Heart left ventricle (tissue), 13 donors: Measurements from ENCODE around the gene CFAP73.

ENCODE experiments used
- POLR2A ChIP-seq, 2 donors: fragments of 450-650 bp; IDR thresholded peaks; one replicate each; pipeline ENCODE4 v1.6.1; 2017; ENCODE audit warnings: antibody characterized with exemption in 2 of 2, mild to moderate bottlenecking in 2 of 2, moderate library complexity in 2 of 2
- TF ChIP-seq, protein P1 (sequence below), 12 donors: fragments of 200-600 bp; sonication (generic) in 4 of 12; IDR thresholded peaks; one replicate each; pipeline versions ENCODE4 v1.5.0 to v1.8.0; 2018 to 2022; ENCODE audit warnings: antibody characterized with exemption in 12 of 12, mild to moderate bottlenecking in 5 of 12
- donor health status: ischemic (EF 13 %, LVEDD 7.1; RV severe dilation, severe dysfunction).
- donor health status: DM: no; HTN: yes; CAD: no.
- donor health status: DM: no; HTN: no; CAD: no.
- donor health status: ischemic (EF 25% LVEDD 6.9; RV normal size, moderate dysfunction).
- donor health status: ischemic (EF 25% LVEDD 5.7; RV mildly dilated, moderate dysfunction).
- donor health status: ischemic (EF 35%, LVEDD 5.7; RV mildly dilated, moderate dysfunction).
- donor health status: nonischemic (EF 11% LVEDD 7.7; RV severe dilation, severe dysfunction).
- donor health status: DM: yes; HTN: yes; CAD: no.
- donor health status: PGD.
- donor health status: ischemic (EF 29% LVEDD 5.4; RV normal size, mild dysfunction).
- donor health status: nonischemic (EF 23%, LVEDD 6.1; RV moderate dilation, normal function).

DNA sequence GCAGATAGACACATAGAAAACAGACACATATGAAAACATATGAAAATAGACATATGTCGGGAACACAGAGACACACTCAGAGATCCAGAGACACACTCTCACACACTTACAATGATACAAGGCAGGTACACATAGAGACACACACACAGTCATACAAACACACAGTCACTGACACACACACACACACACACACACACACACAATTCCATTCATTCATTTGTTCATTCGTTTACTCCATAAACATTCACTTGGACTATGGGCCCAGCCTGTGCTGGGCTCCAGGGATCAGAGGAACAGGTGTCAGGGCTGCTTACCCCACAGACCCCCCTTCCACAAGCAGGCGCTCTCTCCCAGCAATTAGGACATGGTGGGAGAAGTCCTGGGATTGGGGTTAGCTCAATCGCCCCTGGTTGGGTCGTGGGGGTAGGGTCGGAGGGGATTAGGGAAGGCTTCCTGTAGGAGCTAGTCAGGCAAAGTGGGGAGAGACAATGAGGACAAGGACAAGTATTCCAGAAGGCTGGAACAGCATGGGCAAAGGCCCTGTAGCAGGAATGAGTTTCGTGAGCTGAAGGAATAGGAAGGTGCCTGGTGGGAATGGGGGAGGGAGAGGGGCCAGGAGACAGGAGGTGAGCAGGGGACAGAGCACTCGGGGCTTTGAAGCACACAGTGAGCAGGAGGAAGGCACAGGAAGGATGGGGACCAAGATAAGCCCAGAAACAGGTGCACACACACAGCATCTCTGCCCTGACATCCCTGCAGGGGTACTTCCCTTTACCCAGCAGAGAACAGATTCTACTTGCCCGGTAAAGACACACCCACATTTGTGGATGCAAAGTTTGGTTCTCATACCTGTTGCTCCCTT, 20.5 kb upstream of the CFAP73 start:
- TF ChIP-seq, protein P1, sequence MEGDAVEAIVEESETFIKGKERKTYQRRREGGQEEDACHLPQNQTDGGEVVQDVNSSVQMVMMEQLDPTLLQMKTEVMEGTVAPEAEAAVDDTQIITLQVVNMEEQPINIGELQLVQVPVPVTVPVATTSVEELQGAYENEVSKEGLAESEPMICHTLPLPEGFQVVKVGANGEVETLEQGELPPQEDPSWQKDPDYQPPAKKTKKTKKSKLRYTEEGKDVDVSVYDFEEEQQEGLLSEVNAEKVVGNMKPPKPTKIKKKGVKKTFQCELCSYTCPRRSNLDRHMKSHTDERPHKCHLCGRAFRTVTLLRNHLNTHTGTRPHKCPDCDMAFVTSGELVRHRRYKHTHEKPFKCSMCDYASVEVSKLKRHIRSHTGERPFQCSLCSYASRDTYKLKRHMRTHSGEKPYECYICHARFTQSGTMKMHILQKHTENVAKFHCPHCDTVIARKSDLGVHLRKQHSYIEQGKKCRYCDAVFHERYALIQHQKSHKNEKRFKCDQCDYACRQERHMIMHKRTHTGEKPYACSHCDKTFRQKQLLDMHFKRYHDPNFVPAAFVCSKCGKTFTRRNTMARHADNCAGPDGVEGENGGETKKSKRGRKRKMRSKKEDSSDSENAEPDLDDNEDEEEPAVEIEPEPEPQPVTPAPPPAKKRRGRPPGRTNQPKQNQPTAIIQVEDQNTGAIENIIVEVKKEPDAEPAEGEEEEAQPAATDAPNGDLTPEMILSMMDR (IDR thresholded peaks at IDR 0.05) = no peak
- TF ChIP-seq POLR2A (IDR thresholded peaks at IDR 0.05) = no peak
